NB4 (cell line): Measurements from ENCODE around the gene KDM5C.

Experiments used
- DNase-seq: peaks from one replicate; pipeline ENCODE4 v3.0.0; 2010; ENCODE audit warnings: low read depth
- H3K4me3 ChIP-seq: one replicate; pipeline ENCODE4 v1.5.1; 2011; ENCODE audit warnings: mild to moderate bottlenecking, low read depth, low read length, moderate library complexity
- MYC ChIP-seq: IDR thresholded peaks from 2 replicates; pipeline ENCODE4 v1.6.1; 2011; ENCODE audit warnings: low read depth, low read length
- POLR2A ChIP-seq: IDR thresholded peaks from 2 replicates; pipeline ENCODE4 v1.6.1; 2011; ENCODE audit warnings: mild to moderate bottlenecking; ENCODE audit not compliant: insufficient read length; ENCODE audit errors: extremely low read depth
- TF ChIP-seq, protein P1 (sequence below): IDR thresholded peaks from one replicate; pipeline ENCODE4 v1.5.1; 2012; ENCODE audit warnings: low read depth, low read length
- TF ChIP-seq, protein P2 (sequence below): IDR thresholded peaks from 2 replicates; pipeline ENCODE4 v1.6.1; 2011; ENCODE audit warnings: low read depth, low read length

Gene KDM5C

DNA sequence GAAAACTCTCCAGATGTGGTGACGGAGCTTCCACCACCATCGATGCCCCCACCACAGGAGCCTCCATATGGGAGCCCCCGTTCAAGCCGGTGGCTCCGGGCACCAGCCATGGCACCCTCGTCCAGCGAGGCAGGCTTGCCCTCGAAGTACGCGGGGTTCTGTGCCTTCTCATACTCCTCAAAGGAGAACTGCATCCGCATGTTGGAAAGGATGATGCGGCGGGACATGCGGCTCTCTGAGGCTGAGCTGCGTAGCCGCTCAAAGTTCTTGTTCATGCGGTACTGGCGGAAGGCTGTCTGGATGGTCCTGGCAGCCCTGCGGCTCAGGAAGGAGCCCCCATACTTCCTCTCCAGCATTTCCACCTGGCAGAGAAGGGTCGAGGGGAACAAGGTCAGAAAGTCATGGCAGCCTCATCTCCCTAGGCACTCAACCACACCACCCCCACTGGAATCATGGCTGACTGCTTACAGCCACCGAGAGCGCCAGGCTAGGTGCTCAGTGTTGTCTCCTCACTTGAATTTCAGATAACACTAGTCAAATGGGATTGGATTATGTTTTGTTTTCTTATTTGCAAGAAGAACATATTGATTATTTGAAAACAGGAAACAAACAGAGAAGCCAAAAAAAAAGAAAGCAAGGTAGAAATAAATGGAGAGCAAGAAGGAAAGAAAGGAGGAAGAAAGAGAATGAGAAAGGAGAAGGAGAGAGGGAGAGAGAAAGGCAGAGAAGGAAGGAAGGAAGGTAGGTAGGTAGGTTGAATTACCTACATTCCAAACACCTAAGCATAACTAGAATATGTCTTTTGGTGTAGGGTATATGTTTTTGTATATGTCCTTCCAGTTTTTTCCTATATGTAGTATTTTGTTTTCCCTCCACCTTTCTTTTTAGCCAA is 29.8 kb upstream of the KDM5C start:
- TF ChIP-seq, protein P1, sequence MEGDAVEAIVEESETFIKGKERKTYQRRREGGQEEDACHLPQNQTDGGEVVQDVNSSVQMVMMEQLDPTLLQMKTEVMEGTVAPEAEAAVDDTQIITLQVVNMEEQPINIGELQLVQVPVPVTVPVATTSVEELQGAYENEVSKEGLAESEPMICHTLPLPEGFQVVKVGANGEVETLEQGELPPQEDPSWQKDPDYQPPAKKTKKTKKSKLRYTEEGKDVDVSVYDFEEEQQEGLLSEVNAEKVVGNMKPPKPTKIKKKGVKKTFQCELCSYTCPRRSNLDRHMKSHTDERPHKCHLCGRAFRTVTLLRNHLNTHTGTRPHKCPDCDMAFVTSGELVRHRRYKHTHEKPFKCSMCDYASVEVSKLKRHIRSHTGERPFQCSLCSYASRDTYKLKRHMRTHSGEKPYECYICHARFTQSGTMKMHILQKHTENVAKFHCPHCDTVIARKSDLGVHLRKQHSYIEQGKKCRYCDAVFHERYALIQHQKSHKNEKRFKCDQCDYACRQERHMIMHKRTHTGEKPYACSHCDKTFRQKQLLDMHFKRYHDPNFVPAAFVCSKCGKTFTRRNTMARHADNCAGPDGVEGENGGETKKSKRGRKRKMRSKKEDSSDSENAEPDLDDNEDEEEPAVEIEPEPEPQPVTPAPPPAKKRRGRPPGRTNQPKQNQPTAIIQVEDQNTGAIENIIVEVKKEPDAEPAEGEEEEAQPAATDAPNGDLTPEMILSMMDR: no peak
- TF ChIP-seq POLR2A (no peak), MYC (no peak)
- TF ChIP-seq, protein P2, sequence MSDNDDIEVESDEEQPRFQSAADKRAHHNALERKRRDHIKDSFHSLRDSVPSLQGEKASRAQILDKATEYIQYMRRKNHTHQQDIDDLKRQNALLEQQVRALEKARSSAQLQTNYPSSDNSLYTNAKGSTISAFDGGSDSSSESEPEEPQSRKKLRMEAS: no peak
- no peak for DNase-seq
- H3K4me3 ChIP-seq: no peak overlapping the region

DNA sequence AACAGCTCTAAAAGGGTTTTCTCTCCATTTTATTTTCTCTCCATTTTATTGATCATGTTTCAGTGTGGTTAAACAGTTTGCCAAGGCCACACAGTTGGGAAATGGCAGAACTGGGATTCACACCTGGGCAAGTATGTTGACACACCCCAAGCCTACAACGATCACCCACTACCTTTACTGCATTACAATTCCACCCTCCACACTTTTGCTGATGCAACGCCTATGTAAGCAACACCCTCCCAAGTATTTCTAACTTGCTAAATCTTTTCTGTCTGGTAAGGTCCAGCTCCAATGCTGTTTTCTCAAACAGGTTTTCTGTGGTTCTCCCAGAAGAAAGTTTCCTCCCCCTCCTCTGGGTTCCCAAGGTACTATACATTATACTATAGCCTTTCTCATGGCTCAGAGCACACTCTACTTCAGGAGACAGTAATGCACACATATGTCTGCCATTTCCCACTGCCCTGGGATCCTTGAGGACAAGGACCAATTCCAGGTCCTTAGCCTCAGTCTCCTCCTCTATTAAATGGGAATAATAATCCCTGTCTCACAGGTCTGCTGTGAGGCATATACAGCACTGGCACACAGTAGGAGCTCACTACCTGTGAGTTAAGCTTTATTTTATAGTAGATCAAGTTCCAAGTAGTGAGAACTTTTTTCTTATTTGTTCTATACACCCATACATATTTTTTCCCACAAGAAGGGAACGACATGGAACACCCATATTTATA is 28.4 kb upstream of the KDM5C start:
- no peak for DNase-seq
- no peak overlapping the region for H3K4me3 ChIP-seq
- TF ChIP-seq, protein P2: no peak
- TF ChIP-seq POLR2A: no peak
- TF ChIP-seq, protein P1: no peak
- no peak for TF ChIP-seq MYC

DNA sequence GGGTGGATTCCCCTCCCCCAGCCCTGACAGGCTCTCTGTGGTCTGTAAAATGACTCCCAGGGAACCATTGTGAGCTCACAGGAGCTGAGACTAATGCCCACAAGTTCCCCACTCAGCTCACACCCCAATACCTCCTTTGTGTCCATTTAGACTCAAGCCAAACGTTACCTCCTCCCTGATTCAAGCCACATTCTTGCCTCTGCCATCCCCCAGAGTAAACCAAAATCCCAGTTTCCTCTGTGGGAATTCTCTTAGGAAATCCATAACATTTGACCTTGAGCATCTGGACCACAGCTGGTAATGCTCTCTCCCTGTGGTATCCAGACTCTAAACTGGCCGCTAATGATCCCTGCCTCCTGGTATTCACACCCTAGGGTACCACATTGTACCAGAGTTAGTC is 26.3 kb upstream of the KDM5C start:
- no peak overlapping the region for H3K4me3 ChIP-seq
- TF ChIP-seq, protein P2: no peak
- TF ChIP-seq POLR2A (no peak), MYC (no peak)
- TF ChIP-seq, protein P1: no peak
- no peak for DNase-seq

DNA sequence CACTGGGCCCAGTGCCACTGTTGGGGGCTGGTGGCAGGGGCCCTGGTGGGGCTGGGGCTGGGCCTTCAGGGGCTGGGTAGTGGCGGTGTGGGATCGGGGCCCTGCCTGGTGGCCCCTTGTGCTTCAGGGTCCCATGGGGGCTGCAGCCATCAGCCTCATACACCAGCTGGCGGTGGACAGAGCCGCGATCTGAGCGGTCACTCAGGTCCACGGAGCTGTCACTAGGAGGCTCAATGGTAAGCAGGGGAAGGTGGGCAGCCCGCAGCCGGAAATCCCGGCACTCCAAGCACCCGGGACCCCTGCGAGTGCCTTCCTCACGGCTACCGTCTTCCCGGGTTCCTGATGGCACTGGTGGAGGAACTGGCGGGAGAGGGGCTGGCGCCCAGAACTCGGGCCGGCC is 25.5 kb upstream of the KDM5C start:
- H3K4me3 ChIP-seq: no peak overlapping the region
- no peak for TF ChIP-seq MYC
- TF ChIP-seq POLR2A: no peak
- TF ChIP-seq, protein P1: no peak
- TF ChIP-seq, protein P2: no peak
- DNase-seq: no peak

DNA sequence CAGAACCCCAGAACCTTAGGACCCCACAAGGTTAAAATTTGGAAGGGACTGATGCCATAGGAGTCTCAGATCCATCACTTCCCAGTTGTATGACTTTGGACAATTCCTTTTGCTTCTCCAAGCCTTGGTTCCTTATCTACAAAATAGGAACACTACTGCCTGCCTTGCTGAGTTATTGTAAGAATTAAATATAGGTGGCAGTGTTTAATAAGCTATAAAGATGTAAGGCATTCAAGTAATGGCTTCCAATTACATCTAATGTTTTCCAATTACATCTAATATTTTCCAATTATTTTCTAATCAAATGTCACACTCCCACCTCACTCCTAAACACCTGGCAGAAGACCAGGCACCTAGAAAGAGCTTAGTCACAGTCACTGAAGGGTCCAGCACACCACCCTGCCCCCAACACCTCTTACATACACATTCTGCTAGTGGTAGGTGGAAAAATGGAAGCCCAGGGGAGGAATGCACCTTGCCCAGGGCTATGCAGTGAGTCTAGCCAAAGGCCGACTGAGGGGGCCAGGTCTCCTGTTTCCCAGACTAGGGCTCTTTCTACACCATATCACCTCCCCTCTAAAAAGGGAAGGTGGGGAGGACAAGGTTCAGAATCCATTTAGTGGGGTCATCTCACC is 24.5 kb upstream of the KDM5C start:
- DNase-seq: no peak
- no peak overlapping the region for H3K4me3 ChIP-seq
- TF ChIP-seq, protein P2: no peak
- TF ChIP-seq POLR2A (no peak), MYC (no peak)
- TF ChIP-seq, protein P1: no peak
